HG02938 (cell line): ENCODE measurements around the gene PKMYT1.

ENCODE experiments used
- ATAC-seq: cut with Tn5 transposase; IDR thresholded peaks from one replicate; pipeline ENCODE4 v1.9.1; 2021; ENCODE audit warnings: mild to moderate bottlenecking, moderate library complexity; ENCODE audit not compliant: unreplicated experiment

Gene PKMYT1

DNA sequence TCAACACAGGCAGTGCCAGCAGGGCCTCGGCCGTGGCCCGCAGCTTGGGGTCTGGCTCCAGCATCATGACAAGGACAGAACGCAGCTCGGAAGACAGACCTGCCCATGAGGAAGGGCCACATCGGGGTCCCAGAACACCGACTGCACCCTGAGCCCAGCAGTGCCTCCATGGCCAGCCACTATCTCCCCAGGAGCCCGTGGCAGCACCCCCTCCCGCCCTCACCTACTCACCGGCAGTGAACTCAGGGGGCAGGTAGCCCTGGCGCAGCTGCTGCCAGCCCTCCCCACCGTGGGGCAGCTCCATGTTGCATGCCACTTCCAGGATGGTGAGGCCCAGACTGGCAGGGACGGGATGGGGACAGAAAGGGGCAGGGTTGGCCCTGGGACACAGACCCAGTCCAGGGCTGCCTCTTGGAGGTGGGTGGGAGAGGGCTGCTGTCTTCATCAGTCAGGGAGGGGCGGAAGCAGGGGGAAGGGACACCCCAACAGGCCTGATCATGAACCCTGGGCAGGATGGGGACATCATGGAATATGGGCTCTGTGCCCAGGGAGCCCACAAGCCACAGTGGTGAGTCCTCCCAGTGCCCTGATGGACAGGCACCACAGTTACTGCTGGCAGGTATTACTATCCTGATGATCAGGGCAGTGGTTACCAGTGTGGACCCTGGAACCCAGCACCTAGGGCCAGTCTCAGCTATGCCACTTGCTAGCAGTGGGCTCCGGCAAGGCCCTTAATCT, 5.8 kb downstream of the PKMYT1 start:
- no peak for ATAC-seq

DNA sequence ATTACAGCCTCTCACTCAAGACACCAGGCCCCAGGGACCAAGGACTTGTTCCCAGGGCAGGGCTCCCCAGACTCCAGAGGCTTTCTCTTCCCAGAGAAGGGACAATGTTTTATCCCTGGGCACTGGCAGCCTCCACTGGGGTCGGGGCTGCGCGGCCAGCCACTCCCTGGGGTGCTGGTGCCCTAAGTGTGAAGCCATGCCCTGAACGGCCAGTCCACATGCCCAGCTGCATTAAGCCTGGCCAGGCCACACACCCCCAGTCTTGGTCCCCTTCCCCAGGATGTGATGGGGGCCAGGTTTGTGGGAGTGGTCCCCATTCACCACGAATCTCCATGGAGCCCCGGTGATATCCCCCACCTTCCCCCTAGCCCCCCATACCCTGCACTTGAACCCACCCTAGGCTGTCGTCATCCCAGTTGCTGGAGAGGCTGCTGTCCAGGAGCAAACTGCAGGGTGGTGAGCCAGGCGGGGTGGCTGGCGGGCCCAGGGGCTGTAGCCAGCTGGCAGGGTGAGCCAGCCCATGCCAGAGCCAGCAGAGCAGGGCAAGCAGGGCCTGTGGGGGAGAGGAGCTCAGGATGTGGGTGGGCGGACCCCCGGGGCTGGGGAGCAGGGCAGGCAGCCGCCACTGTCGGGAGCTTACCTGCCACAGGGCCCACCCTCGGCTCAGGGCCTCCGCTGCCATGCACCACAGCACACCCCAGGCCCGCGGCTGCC, 6.5 kb downstream of the PKMYT1 start:
- ATAC-seq, result no peak

DNA sequence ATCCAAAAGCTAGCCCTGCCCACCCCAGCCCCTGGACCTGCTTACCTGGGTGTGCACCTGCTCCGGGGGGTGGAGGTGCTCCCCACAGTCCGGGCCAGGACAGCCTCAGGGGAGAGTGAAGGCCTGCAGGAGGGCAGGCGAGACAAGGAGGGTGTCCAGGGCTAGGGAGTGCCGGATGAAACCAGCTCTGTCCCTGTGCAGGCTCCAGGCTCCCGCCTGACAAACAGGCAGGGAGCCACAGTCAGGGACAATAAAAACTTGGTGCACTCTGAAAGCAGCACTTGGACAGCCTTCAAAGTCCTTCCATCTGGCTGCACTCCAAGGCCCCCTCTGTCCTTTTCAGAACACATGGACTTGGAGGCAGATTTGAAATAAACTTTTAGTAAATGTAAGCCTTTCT, 7.2 kb downstream of the PKMYT1 start:
- no peak for ATAC-seq

DNA sequence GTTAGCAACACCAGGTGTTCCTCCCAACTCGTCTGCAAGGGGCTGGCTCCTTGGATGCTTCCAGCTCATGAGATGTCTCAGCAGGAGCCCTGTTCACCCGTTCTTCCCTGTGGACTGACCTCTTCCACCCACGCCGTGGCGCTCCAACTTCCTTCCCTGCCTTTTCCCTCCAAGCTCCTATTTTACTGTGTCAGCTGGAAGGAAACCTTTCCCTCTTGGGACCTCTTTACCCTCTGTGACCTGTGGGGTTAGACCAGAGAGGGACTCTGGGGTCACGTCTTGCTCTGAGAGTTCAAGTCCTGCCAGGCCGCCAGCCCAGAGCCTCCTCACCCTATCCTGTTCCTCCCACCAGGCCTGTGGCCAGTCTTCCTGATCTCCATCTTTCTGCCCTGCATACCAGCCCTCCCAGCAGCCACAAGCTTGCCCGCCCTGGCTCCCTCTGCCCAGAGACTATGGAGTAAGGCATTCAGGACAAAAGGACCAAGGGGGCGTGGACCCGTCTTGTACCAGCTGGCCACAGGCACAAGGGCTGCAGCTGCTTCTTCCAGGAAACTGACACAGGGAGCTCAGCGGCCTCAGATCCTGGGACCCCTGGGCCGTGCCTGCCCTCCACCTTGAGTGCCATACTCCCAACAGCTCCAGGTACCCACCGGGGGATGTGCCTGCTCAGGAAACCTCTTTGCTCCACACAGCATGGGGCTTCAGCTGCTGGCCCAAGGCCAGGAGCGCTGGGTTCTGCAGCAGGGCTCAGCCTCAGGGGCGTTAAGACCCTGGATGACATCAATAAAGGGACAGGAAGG, 8.1 kb downstream of the PKMYT1 start:
- no peak for ATAC-seq

DNA sequence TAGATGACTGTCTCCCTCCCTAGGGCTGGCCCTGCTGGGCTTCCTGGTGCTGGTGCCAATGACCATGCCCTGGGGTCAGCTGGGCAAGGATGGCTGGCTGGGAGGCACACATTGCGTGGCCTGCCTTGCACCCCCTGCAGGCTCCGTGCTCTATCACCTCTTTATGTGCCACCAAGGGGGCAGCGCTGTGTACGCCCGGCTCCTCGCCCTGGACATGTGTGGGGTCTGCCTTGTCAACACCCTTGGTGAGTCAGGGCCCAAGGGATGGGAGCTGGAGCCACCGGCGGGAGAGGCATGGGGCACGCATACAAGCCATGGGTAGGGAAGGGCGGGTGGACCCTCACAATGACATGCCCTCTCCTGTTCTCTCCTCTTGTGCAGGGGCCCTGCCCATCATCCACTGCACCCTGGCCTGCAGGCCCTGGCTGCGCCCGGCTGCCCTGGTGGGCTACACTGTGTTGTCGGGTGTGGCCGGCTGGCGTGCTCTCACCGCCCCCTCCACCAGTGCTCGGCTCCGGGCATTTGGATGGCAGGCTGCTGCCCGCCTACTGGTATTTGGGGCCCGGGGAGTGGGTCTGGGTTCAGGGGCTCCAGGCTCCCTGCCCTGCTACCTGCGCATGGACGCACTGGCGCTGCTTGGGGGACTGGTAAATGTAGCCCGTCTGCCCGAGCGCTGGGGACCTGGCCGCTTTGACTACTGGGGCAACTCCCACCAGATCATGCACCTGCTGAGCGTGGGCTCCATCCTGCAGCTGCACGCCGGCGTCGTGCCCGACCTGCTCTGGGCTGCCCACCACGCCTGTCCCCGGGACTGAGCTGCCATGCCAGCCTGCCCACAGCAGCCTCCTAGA, 8.9 kb downstream of the PKMYT1 start:
- ATAC-seq, result no peak

DNA sequence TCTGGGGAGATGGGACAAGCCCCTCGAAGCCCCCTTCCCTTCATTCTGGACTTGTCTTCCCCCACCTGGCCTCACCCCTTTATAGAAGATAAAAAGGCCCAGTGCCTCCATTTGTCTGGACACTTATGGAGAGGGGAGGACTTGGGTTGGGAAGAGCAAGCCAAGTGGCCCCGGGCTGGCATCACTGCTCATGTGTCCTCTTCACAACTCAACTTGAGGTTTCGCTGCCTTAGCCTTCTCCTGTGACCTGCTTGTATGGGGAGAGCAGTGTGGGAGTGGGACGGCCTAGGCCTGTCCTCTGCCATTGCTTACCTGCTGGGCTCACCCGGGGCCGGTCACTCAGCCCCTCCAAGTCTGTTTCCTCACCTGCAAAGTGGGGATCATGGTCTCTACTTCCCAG, 9.7 kb downstream of the PKMYT1 start:
- ATAC-seq, result no peak

DNA sequence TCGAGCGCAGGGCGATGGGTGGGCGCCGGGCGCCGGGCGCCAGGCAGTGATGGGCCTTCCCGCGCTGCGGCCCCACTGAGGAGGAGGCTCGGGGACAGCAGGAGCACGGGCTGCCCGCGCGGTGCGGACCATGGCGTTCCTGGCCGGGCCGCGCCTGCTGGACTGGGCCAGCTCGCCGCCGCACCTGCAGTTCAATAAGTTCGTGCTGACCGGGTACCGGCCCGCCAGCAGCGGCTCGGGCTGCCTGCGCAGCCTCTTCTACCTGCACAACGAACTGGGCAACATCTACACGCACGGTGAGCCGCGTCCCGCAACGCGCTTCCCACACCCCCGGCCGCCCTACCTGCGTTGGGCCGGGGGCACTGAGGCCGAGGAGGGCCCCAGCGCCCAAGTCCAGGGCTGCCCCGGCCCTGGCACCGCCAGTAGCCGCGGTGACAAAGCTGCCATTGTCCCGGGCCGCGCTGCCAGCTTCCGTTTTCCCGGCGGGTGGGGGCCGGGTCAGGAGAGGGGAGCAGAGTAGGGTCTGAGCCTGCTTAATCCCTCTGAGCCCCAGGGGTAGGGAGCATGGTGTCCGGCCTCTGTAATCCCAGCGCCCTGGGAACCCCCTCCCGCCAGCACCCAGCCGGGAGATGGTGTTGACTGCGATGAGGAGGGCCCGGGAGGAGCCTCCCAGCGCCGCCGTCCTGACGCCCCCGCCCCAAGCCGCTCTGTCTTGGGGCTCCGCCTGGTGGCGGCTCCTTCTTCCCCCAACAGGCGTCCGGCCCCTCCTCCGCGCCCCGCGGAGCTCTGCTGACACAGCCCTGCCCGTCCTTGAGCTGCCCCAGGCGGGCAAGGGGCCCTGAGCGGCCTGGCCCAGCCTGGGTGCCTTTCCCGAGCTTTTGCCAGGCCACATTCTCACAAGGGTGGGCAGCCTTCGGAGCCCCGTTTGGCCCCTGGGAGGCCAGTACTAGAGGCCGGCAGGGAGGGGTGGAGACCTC, 10.4 kb downstream of the PKMYT1 start:
- ATAC-seq, result peak; percentile 25

DNA sequence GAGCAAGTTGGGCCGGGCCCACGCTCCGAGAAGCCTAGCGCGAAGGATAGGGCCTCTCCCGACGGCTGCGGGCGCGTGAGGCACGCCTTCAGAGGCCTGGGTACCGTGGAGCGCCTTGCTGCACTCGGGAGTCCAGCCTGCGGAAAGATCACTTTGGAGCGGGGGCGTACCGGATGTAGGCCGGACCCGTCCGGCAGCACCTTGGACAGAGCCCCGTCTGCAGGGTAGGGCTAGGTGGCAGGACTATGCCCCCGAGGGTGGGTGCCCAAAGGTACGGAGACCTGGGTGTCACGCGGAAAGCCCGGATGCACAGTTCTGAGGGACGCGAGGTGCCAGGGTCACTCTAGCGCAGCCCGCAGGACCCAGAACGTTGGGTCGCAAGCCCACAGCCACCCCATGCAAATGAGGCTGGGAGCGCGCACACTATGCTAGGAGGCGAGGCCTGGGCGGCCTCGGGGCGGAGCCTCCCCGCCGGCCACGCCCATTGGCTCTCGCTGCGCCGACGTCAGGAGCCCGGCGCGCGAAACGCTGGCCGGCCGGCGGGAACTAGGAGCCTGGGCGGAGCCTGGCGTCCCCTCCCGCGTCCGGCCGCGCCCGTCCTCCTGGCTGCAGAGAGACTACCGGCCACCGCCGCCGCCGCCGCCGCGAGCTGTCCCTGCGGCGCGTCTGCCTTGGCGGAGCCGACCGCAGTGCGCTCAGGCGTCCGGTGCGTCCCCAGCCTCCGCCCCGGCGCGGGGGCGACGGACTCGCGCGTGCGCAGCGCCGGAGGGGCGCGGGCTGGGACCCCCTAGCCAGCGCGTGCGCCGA, 11.3 kb downstream of the PKMYT1 start, which contains the start of gene PAQR4:
Gene PAQR4, plus strand, starts transcription at position 611 of the 807 bp plus-strand sequence. CDS start 327 bp downstream, outside the sequence.
- peak; percentile 53 for ATAC-seq

DNA sequence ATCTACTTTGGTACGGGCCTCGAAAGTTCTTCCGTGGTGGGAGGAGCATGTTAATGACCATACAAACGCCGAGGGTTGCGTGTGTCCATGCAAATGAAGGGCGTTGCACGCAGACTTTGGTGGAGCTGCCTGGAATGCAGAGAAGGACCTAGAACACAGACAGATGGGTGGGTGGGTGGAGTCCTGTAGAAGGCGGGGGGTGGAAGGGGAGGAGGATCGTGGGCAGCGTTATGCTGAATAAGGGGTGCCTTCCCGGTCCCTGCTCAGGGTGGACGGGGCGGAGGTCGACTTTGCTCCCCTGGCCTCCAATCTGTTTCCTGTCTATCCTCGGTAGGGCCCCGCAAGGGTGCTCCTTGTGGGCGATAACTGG, 11.9 kb downstream of the PKMYT1 start:
- ATAC-seq, result no peak

DNA sequence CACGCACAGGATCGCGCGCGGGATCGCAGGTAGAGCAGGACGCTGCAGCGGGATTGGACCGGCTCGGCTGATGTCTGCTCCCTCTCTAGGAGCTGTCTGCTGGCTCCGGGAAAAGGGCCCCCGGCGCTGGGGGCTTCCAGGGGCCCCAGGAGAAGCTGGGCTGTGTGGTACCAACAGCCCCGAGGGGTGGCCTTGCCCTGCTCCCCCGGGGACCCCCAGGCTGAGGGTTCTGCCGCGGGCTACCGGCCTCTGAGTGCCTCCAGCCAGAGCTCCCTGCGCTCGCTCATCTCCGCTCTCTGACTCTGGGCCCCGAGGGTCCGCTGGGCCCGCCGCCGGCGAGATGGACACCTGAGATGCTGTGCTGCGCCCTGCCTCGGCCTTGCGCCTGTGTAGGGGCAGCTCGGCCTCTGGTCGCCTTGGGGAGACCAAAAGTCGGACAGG, 12.5 kb downstream of the PKMYT1 start:
- ATAC-seq, result no peak

DNA sequence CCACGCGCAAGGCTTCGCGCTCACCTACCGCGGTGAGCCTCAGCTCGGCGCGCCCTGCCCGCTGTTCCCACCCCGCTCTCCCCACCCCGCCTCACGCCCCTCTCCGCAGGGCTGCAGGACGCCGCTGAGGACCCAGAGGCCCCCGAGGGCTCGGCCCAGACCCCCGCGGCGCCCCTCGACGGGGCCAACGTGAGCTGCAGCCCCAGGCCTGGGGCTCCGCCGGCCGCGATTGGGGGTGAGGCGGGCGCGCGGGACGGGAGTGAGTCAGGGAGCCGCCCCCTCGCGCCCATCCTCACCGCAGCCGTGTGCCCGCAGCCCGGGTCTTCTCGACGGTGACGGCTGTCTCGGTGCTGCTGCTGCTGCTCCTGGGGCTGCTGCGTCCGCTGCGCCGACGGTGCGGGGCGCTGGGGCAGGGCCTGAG, 13.0 kb downstream of the PKMYT1 start:
- ATAC-seq, result no peak

DNA sequence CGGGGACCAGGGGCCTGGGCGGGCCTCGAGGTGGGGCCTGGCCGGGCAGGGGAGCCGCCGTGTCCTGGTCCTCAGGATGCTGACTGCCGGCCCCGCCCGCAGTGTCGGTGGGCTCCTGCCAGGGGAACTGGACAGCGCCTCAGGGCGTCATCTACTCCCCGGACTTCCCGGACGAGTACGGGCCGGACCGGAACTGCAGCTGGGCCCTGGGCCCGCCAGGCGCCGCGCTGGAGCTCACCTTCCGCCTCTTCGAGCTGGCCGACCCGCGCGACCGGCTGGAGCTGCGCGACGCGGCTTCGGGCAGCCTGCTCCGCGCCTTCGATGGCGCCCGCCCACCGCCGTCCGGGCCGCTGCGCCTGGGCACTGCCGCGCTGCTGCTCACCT, 13.4 kb downstream of the PKMYT1 start:
- ATAC-seq, result no peak

DNA sequence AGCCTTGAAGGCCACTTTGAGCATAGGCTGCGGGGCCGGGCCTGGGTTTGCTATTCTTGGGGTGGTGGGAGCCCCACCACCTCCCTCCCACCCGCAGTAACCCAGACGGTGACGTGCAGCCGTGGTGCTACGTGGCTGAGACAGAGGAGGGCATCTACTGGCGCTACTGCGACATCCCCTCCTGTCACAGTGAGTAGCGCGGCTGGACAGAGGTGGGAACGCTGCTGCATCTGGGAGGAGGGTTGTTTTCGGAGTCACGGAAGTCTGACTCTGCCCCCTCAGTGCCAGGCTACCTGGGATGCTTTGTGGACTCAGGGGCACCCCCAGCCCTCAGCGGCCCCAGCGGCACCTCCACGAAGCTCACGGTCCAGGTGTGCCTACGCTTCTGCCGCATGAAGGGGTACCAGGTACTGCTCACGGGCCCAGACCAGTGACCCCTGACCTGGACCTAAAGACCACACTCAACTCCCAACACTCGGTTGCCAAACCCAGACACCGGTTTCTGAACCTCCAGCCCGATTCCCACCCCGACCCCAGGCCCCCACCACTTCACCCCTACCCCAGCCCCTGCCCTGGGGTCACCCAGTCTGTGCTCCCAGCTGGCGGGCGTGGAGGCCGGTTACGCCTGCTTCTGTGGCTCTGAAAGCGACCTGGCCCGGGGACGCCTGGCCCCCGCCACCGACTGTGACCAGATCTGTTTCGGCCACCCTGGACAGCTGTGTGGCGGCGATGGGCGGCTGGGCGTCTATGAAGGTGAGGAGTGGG, 14.0 kb downstream of the PKMYT1 start:
- ATAC-seq, result no peak

DNA sequence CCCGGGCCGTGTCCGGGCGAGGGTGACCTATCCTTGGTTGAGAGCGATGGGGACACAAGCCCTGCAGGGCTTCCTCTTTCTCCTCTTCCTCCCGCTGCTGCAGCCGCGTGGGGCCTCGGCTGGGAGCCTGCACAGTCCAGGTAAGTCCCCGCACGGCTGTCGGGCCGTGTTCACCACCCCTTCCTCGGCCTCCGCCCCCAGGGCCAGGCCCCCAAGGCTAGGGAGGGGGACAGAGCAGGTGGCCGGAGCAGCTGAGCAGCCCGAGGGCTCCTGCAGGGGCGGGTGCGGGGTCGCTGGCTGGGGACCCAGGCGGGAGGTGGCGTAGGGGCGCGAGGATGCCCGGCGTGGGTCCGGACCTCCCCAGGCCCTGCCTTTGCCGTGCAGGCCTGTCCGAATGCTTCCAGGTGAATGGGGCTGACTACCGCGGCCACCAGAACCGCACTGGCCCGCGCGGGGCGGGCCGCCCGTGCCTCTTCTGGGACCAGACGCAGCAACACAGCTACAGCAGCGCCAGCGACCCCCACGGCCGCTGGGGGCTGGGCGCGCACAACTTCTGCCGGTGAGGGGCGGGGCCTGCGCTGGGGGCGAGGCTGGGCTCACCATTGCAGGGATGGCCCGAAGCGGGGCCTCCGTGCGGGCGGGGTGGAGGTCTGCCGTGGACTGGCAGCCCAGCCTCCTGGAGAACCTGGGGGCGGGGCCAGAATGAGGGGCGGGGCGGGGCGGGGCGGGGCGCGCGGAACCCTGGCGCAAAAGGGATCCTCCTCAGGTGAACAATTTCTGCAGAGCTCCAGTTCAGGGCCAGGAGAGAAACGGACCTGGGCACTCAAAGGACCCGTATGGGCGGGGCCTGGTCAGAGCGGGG, 15.5 kb downstream of the PKMYT1 start:
- ATAC-seq, result no peak

DNA sequence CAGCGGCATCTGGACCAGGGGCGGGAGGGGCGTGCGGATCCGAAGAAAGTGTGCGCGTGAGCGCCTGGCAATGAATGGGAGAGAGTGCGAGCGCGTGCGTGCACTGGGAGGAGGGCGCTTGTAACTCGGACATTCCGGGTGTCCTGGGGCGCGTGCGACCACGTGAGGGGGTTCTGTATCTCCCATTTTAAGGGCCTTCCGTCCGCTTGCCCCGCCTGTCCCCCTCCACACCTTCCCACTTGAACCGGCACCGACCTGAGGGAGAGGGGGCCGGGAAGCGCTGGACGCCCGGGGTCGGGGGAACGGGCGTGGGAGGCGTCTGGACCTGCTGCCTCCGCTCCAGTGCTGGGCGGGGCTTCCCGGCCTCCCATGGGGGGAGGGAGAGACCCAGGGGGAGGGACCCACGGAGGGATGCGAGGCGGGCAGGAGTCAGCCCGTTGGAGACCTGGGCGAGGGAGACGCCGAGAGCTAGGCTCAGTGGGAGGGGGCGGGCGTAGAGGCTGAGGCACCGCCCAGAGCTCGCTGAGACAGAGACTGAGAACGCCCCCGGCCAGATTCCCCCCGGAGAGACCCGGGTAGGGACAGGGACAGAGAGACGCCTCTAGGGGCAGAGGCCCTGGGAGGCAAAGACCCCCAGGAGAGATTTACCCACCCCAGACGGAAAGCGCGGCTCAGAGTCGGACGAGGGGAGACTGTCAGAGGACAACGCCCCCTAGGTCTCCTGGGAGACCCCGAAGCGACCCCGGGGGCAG, 16.3 kb downstream of the PKMYT1 start, which contains the start of gene KREMEN2:
Gene KREMEN2, plus strand, starts transcription at position 553 of the 752 bp plus-strand sequence. CDS start 246 bp downstream, outside the sequence.
- ATAC-seq, result no peak

DNA sequence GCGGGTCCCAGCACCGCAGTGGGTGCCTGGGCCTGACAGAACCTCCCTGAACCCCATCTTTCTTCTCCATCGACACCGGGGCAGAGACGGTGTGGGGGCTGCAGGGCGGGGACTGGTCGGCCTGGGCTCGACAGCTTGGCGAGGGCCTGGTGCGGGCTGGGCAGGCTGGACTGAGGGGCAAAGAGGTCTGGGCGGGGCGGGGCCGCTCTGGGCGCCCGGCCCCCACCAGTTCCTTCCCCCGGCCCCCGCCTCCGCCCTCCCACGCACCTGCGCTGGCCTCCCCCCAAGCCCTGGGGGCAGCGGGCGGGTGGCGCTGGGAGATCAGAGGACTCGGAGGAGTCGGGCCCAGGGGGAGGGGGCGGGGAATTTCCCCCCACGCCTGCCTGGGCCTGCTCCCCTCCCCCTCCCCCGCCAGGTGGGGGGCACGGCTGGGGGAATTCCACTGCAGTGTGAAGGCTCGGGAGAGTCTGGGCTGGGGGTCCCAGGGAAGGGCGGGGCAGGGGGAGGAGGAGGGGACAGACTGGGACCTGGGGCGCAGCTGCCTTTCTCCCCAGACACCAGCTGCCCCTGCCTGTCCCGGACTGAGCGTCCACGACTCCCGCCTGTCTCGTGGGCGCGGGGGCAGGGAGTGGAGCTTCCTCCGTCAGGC, 17.0 kb downstream of the PKMYT1 start:
- ATAC-seq, result no peak
